A549 treated with Hydrocortisone at 1 μM for 4 hours (cell line): ENCODE results near the gene MRTFA. TPM values are rescaled to one million over a fixed set of nuclear protein-coding genes. Genes with fewer than 3 reads are reported as not detected.

Experiments used
- total RNA-seq: library from RNA; stranded (reverse); fragments of 200-300 nt; extraction: Qiagen RNA extraction; gene quantifications from 5 replicates; pipeline ENCODE4 v1.2.3, GENCODE V29; 2022

The MRTFA gene
- total RNA-seq = 52.3 to 64.0 TPM (median 58.8 TPM) in 5 replicates

GRCh38 chr22:40636380-40637182 is at the start of gene MRTFA:
MRTFA (minus strand) TSS chr22:40636719.

GRCh38 chr22:40679249-40679963 is 42.9 kb upstream of the MRTFA start, which contains the start of gene MCHR1:
MCHR1 (plus strand) TSS chr22:40679484; CDS start chr22:40679653, 169 bp downstream.

Other genes starting within 250 kb of the MRTFA start
- not detected in 5 replicates for gene MCHR1, start 42.8 kb upstream of the MRTFA start, total RNA-seq
- 21.4 to 25.6 TPM (median 23.7 TPM) in 5 replicates for gene SLC25A17, start 182.6 kb upstream of the MRTFA start, total RNA-seq
- 162 to 187 TPM (median 164 TPM) in 5 replicates for gene ST13, start 219.9 kb upstream of the MRTFA start, total RNA-seq
- gene XPNPEP3, start 220.4 kb upstream of the MRTFA start, total RNA-seq = 7.8 to 11.6 TPM (median 9.2 TPM) in 5 replicates
- not detected in 5 replicates for gene DNAJB7, start 225.4 kb upstream of the MRTFA start, total RNA-seq